T-helper 2 cell (primary cell): ENCODE measurements around the gene TOPORS.
"Not testable (repeated sequence)": the region's sequence is repeated elsewhere in the genome, so short reads cannot be mapped to it uniquely, and the experiment has no call there.

ENCODE experiments used
- DNase-seq, 5 experiments: peaks; one replicate each; pipeline versions ENCODE4 v3.0.0 to v3.0.0-alpha.2; 2012 to 2022

The TOPORS gene

DNA sequence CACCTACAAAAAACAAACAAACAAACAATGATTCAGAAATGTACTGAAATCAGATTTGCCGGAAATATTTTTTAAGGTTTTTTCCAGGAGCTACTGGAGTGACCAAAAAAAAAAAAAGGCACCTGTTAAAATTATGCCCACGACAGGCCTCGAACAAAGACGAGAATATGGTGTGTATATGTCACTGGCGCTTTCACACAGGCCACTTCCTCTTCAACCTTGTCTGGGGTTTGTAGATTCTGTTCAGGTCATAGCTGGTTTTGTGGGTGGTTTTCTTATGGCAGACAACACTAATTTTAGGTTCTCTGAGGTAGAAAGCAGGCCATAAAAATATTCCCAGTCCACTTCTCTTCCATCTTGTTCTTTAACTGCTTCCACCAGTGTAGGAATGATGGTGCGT lies 13.6 kb upstream of the TOPORS start:
- DNase-seq, result peak in 1 of 5 experiments; percentile 10

DNA sequence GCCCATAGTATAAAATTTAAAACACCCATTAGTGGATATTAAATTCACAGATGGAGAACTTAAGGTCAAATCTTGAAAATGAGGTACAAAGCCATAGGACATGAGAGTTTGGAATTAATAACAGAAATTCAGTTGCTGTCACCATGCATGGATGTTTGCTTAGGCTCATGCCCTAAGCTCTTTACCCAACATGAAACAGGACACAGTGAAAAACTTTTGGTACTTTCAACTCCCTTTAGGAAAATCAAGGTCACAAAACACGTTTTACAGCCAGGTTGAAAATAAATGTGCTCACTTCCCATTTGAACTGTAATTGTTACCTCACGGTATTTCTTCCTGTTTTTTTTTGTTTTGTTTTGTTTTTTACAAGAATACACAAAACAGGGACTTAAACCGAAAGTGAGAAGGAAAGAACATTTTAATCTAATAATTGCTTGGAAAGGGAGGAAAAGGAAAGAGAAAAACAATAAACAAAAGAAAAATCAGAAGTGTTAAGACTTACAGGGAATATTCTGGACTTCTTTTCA lies 6.1 kb upstream of the TOPORS start:
- DNase-seq, result no peak

DNA sequence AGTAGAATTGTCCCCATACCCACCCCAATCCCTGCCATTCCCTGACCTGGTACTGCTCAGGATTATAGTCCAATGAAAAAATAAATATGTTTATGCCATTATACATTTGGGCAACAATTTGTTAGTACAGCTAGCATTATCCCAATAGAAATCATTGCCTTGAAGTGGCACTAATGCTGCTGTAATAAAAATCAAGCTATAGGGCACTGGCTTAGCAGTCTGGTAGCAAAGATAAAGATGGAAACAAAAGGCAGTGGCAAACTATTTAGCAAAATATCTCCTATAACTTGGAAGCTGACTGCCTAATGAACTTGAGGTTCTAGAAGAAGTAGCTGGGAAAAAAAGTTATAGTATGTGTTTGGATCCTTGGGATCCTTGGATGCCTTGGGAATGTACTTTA lies 2.2 kb upstream of the TOPORS start:
- no peak for DNase-seq

DNA sequence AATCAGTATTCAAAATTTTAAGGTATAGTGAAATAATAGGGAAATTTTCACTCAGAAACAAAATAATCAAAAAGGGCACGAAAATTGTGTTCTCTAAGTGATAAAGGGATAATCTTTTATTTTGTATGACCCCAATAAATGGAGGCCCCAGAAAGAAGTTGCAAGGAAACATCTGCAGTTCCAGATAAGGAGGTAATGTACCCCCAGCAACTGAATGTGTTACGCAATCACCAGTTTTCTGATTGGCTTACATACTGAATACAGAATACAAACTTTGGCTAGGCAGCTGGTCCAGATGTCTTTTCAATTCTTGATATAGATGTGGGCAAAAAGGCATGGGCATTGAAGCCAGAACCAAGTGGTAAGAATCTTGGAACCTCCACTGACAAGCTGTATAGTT lies 1.7 kb upstream of the TOPORS start:
- no peak for DNase-seq

DNA sequence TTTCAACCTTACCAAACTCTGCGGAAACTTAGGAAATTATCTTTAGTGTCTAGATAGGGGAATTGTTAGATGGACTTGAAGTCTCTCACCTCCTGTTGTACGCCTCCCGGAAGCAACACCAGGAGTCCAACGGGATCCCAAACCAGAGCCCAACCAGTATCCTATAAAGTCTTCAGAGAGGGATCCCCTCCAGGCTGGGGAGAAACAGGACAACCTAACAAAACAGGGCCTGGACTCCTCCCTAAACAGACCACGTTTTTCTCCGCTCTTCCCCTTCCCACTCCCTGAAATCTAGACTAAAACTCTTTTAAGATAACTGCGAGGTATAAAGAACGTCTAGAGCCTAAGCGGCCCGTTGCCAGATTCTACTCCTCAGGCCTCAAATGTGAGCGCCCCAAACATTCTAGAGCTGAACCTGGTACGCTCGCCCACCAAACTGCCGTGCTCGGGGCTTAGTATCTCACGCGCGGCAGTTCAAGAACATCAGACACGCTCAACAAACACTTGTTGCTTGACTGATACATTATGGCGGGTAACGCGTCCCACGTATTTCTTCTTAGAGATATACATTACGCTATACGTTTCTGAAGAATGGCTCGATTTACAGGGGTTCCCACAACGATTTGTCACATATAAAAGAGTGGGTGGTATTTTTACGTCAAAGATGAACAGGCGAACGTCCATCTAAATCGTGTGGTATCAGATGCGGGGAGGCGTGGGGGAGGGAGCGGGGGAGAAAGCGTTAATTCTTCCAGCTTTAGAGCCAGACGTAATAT lies 922 bp downstream of the TOPORS start:
- DNase-seq, result peak in 4 of 5 experiments; percentile 25 to 78 (median 36)

DNA sequence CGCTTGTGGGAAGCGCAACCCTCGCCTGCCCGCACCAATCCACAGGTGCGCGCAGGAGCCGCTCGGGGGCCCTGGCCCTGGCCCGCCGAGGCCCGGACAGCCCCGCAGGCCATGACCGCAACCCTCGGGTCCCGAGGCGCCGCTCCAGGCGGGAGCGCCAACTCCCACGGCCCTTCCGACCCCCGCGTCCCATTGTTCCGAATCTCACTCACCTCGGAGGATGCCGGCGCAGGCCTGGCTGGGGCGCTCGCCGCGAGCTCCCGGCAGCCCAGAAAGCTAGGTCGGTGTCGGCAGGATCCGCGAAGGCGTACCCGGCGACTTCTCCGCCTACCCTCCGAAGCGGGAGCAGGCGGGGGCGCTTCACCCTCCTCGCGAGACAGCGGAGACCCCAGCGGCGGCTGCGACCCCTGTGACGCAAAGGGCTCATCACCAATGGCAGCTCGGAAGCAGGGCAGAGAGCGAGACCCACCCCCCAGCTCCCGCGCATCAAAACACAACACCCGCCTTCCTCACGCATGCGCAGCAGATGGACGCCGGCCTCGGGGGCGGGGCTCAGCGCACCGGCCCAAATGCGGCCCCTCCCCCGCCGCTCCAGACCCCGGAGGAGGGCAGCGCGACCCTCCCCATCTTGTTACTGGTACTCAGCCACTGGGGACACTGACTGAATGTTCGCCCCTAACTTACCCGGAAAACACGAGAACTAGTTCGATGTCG lies 1.7 kb downstream of the TOPORS start:
- DNase-seq, result peak; percentile 86 to 97 (median 96)

DNA sequence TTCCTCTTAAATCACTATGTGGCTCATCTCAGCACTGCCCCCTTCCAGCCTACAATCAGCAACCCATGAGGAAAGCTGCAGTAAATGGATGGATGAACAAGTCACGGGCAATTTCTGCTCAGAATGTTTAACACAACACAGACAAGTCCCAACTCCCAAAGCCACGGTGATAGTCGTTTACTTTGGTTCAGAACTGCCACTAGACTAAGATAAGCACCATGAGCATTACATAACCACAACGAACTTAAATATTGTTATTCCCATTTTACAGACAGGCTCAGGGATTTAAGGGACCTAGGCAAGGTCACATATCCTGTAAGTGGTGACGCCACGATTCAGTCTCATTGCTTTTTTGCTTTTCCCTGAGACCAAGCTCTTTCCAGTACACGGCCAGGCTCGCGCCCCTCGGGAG lies 2.2 kb downstream of the TOPORS start:
- DNase-seq, result peak in 1 of 5 experiments; percentile 9

DNA sequence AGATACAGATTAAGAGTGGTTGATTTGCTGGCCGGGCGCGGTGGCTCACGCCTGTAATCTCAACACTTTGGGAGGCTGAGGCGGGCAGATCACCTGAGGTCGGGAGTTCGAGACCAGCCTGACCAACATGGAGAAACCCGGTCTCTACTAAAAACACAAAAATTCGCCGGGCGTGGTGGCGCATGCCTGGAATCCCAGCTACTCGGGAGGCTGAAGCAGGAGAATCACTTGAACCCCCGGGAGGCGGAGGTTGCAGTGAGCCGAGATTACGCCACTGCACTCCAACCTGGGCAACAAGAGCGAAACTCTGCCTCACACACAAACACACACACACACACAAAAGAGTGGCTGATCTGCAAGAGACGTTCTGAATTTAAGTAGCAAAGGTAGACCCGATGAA lies 4.2 kb downstream of the TOPORS start:
- DNase-seq, result not testable (repeated sequence)

DNA sequence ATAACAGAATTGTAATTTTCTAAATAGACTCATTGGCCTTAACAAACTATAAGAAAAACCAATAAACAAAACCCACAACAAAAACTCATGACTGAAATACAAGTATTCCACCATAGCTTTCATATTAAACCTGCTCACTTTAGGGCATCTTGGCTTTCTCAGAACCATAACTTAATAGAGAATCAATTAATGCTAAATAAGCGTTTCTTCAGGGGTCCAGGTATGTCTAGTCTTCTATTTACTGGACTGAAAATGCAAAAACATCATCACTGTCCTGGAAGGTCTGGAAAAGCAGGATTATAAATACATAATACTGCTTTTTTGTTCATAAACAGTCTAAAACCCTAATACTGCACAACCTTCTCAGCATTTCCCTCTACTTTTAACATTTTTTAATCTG lies 6.5 kb downstream of the TOPORS start:
- no peak for DNase-seq

DNA sequence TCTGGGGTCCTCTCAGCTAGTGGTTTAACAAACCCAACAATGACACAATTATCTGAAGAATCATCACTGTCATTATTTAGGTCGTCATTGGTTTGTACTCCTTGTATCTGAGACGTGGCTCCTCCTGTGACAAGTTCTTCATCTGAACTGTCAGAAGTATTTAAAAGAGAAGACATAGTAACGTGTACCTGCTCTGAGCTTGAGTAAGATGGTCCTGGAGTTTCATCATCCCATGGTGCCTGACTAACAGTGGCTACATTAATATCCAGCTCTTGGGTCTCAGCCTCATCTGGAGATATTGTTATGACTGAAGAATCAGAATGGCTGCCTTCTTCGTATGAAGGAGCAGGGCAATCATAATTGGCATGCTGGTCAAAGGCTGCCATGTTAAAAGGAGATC lies 9.3 kb downstream of the TOPORS start:
- no peak for DNase-seq

DNA sequence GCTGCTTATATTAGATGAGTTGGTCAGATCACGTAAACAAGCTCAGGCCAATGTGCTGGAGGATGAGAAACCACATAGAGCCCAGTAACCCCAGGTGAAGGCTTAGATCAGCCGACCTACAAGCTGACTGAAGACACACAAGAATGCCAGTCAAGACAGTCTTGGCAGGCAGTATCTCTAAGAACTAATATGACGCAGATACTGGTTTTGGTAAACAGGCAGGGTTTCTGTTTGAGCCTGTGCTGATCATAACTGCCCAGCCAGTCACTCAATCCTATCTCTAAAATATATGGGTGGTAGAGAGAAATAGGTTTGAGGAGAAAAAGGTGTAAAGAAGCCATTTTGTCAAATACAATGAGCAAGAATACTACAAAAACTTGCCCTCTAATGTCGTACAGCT lies 18.6 kb downstream of the TOPORS start:
- DNase-seq, result no peak

DNA sequence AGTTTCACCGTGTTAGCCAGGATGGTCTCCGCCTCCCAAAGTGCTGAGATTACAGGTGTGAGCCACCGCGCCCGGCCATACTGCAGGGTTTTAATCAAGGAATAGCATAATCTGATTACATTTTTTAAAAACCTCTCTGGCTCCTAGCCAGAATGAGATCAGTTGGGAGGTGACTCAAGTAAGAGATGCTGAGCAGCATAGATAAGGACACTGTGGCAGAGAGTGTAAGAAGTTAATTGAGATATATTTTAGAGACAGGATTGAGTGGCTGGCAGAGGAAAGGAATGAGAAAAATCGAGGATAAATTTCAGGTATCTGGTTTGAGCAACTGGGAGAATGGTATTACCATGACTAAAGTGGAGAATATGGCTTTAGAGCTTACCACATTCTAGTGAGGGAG lies 19.1 kb downstream of the TOPORS start:
- no peak for DNase-seq

DNA sequence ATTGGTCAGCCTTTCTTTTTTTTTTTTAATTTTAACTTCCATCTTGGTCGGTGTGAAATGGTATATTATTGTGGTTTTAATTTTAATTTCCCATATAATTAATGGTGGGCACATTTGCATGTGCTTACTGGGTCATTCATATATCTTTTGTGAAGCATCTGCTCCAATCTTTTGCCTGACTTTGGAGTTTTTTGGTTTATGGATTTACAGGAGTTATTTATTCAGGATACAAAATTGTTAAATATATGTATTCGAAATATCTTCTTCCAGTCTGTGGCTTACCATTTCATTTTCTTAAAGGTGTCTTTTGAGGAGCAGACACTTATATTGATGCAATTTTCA lies 25.7 kb downstream of the TOPORS start:
- no peak for DNase-seq

DNA sequence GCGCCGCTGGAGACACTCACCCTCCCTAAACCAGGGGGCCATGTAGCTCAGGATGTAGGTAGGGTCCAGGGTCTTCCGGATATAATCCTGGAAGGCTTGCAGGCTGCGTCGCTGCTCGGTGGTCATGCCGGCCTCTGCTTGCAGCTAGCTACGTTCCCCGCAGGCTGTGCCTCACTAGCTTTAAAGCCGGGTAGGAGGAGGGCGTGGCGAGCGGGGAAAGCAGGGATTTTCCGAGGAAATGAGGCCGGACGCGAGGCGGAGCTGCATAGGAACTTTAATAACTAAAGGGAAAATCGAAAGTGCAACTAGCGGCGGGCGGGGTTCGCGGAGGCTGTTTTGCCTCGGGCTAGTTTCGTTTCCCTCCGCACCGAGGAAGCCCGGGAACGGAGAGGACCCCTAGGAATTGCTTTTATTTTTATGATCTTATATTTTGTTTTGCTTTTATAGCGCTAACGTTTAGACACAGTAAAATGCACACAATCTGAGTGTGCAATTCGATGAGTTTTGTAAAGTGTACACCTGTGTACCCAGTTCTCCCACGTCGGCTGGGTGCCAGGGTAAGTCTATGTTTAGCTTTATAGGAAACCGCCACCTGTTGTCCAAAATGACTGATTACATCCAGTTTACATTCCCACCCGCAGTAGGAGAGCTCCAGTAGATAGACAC lies 26.2 kb downstream of the TOPORS start, which contains the start of gene RIGI:
Gene RIGI, minus strand, starts transcription at position 156 of the 666 bp plus-strand sequence. Its CDS starts 30 bp downstream, at position 126.
- DNase-seq, result peak; percentile 63 to 81 (median 77)

DNA sequence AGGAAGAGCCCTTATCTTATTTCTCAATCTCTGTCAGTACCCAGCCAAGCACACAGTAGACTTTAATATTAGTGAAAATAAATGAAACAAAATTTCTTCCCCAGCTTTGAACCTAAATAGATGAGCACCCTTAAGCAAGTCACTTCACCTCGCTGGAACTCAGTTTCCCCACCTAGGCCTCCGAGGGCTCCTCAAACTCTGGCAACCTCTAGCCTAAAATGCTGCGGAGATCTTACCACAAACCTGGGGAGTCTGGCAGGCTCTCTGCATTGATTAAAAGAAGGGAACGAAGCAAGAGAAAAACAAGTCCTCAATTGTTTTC lies 26.7 kb downstream of the TOPORS start:
- no peak for DNase-seq

DNA sequence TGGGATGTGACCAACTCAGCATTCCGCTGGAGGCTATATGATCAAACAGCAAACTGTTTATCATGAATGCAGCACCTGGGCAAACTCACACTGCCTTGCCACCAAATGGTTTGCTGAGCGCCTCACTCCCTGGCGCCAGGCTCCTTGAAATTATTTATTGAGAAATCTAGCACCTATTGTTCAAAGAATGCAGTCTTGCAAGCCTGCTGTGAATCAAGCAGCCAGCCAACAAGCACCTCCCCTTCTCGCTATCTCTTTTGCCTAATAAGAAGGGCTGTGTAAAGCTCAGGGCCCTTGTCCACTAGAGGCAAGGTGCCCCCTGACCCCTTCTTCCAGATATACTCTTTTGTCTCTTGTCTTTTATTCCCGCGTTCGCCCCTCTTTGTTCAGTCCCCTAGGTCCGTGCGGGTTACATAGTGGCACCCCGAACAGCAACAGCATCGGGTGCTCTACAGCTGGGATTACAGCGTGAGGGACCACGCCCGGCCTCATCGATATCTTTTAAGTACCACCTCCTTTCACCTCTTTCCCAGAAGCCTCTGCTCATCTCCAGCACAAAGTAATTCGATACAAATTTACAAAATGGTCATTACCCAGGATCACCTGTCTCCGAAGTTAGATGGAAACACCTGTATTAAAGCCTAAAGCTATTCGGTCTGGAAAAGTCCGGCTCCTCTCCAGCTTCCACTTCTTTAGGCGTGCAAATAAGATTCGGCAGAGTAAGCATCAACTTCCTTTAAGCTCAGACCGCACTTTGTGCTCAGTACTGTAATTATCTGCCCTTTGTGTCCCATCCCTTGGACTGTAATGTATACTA lies 27.3 kb downstream of the TOPORS start:
- peak in 1 of 5 experiments; percentile 50 for DNase-seq

DNA sequence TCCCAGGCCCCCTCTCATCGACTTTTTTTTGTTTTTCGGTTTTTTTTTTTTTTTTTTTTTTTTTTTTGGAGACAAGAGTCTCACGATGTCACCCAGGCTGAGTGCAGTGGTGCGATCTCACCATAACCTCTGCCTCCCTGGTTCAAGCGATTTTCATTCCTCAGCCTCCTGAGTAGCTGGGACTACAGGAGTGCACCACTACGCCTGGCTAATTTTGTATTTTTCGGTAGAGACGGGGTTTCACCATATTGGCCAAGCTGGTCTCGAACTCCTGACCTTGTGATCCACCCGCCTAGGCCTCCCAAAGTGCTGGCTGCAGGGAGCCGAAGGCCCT lies 27.9 kb downstream of the TOPORS start:
- not testable (repeated sequence) for DNase-seq

DNA sequence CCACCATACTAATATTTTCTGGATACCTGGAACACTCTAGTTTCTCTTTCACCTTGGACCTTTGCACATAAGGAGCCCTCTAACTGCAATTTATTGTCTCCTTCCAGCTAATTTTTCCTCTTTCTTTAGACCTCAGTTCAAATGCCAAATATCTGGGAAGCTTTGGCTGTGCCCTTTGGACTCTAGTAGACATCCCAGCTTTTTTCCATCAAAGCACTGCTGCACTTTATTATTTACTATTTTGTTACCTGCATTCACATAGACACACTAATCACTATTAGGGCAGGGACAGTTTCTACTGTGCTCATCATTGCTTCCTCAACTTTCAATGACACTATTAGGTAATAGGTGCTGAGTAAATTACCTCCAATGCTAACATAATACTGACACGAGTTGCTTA lies 28.5 kb downstream of the TOPORS start:
- DNase-seq, result no peak

DNA sequence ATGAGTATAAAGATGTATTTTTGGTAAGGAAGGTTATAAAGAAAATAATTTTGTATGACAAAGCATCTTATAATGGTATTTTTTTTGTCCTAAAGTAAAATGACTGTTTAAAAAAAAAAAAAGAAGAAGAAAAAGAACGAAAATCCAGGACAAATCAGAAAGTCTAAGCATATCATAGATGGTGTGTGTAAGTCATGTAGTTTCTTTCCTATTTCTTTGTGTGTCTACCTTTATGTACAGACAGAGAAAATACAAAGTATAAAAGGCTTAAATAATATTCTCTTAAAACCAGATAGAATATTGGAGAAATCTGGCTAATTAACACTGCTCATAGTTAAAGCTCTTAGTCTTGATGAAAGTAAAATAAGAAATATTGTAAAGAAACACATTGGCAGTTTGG lies 34.1 kb downstream of the TOPORS start:
- no peak for DNase-seq

DNA sequence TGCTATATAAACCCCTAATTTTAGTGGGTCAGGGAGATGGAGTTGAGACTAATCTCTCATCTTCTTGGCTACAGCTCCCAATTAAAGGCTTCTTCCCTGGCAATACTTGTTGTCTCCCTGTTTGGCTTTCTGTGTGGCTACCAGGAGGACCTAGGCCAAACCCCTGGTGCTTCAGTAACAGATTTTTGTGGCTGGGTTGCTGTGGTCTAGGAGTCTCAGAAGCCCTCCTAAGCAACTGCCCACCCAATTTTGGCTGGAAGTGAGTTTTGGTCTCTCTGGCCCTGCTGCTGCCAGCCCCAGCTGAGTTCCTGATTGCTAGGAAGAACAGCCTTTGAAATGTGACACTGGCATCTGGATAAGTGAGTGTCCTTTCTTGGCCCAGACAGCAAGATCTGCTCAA lies 36.1 kb downstream of the TOPORS start:
- no peak for DNase-seq

DNA sequence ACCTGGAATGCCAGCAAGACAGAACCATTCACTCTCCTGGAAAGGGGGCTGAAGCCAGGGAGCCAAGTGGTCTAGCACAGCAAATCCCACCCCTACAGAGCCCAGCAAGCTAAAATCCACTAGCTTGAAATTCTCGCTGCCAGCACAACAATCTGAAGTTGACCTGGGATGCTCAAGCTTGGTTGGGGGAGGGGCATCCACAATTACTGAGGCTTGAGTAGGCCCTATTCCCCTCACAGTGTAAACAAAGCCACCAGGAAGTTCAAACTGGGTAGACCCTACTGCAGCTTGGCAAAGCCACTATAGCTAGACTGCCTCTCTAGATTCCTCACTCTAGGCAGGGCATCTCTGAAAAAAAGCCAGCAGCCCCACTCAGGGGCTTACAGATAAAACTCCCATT lies 43.7 kb downstream of the TOPORS start:
- DNase-seq, result no peak

DNA sequence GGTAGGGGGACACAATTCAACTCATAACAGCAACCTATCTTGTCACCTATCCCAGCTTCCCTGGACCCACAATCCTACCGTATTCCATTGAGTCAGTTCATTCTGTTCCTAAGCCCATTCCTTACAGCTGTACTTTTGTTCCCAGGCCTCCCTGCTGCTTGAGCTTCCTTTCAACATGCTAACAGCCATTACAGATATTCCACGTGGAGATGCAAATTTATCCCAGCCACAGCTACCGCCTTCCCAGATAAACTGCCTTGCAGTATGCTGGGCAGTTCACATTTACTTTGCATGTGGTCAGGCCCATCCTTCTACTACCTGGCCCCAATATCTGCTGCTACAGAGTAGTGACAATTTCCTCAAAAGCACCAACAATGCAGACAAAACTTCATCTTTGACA lies 49.4 kb downstream of the TOPORS start:
- DNase-seq, result no peak

DNA sequence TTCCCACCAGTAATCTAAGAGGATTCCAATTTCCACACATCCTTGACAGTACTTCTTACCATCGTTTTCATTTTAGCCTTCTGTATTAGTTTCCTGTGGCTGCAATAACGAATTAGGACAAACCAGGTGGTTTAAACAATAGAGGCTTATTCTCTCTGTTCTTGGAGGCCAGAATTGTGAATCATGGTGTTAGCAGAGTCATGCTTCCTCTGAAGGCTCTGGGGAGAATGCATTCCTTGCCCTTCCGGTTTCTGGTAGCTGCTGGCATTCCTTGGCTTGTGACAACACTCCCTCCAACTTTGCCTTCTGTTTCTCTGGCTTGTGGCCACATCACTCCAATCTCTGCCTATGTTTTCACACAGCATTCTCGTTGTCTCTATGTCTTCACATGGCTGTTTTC lies 49.9 kb downstream of the TOPORS start:
- DNase-seq, result no peak
